Measurements from ENCODE around the gene CHRDL2.
"Not testable (repeated sequence)": the region's sequence is repeated elsewhere in the genome, so short reads cannot be mapped to it uniquely, and the experiment has no call there.

CHRDL2 gene

GRCh38 chr11:74731301-74732094, at the start of gene CHRDL2:
Gene CHRDL2 (minus strand): TSS chr11:74731426. CDS start chr11:74730888, 538 bp downstream.
- DNase-seq = no peak

- no peak for DNase-seq
Measured at GRCh38 chr11:74780248-74781005, 49.2 kb upstream of the CHRDL2 start.

GRCh38 chr11:74778581-74778980, 47.4 kb upstream of the CHRDL2 start:
- DNase-seq = no peak

- no peak for DNase-seq
Measured at GRCh38 chr11:74777877-74778276, 46.7 kb upstream of the CHRDL2 start.

GRCh38 chr11:74777038-74777437, 45.8 kb upstream of the CHRDL2 start:
- no peak for DNase-seq

- no peak for DNase-seq
Measured at GRCh38 chr11:74776546-74776945, 45.3 kb upstream of the CHRDL2 start.

- DNase-seq = no peak
Measured at GRCh38 chr11:74775762-74776161, 44.5 kb upstream of the CHRDL2 start.

- no peak for DNase-seq
Measured at GRCh38 chr11:74773476-74773875, 42.2 kb upstream of the CHRDL2 start.

GRCh38 chr11:74771139-74771538, 39.9 kb upstream of the CHRDL2 start:
- no peak for DNase-seq

GRCh38 chr11:74770456-74770855, 39.2 kb upstream of the CHRDL2 start:
- DNase-seq = no peak

- DNase-seq = no peak
Measured at GRCh38 chr11:74769055-74769707, 38.0 kb upstream of the CHRDL2 start.

GRCh38 chr11:74768172-74768651, 37.0 kb upstream of the CHRDL2 start:
- DNase-seq = not testable (repeated sequence)

GRCh38 chr11:74766905-74767304, 35.7 kb upstream of the CHRDL2 start:
- DNase-seq = no peak

- no peak for DNase-seq
Measured at GRCh38 chr11:74756571-74756970, 25.3 kb upstream of the CHRDL2 start.

- DNase-seq = no peak
Measured at GRCh38 chr11:74755395-74755995, 24.3 kb upstream of the CHRDL2 start.

- DNase-seq = no peak
Measured at GRCh38 chr11:74754507-74755252, 23.5 kb upstream of the CHRDL2 start.

GRCh38 chr11:74751303-74751702, 20.1 kb upstream of the CHRDL2 start:
- no peak for DNase-seq

- DNase-seq = not testable (repeated sequence)
Measured at GRCh38 chr11:74750598-74750997, 19.4 kb upstream of the CHRDL2 start.

GRCh38 chr11:74749965-74750296, 18.7 kb upstream of the CHRDL2 start:
- DNase-seq = no peak

- DNase-seq = peak; percentile 48
Measured at GRCh38 chr11:74749127-74749964, 18.1 kb upstream of the CHRDL2 start.

Measured in GF-D8 (cell line).